HG03571 (cell line): ENCODE measurements around the gene VPS33B.

Experiments used
- ATAC-seq: cut with Tn5 transposase; IDR thresholded peaks from one replicate; pipeline ENCODE4 v1.9.1; 2021; ENCODE audit not compliant: unreplicated experiment

The VPS33B gene

GRCh38 chr15:90953947-90954711, 68.3 kb downstream of the VPS33B start:
- ATAC-seq, result no peak

GRCh38 chr15:90952901-90953677, 69.3 kb downstream of the VPS33B start:
- ATAC-seq, result no peak

- ATAC-seq, result no peak
Measured at GRCh38 chr15:90950676-90951075, 71.7 kb downstream of the VPS33B start.

DNA sequence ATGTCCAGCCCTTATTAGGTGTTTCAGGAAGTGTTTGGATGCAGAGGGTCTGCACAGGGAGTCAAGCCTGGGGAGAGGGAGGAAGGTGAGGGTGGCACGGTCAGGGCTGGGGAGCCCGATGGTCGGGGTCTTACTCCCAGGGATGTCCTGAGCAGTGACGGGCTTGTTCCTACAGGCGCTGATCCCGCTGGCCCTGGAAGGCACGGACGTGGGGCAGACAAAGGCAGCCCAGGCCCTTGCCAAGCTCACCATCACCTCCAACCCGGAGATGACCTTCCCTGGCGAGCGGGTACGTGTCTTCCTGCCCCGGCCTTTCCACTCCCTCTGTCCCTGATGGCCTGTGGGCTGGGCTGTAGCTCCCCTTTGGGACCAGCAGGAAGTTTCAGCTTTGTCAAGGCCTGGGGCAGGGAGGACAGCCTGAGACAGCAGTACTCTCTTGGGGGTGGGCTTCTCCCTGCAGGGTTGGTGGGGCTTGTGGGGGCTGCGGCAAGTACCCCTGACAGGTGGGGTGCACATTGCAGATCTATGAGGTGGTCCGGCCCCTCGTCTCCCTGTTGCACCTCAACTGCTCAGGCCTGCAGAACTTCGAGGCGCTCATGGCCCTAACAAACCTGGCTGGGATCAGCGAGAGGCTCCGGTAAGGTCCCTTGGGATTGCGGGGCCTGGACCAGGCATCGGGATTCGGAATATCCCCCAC, 72.3 kb downstream of the VPS33B start:
- ATAC-seq, result no peak
